Measurements from ENCODE around the gene COTL1. TPM values are rescaled to one million over a fixed set of nuclear protein-coding genes. Genes with fewer than 3 reads are reported as not detected.

COTL1 gene
- total RNA-seq, 4 donors from 2014 or later, result 2.8 to 8.7 (median 6.2) TPM

- peaks cover 0 to 2% of the 10 kb centered on the region in 2 donors for H3K4me1 ChIP-seq
- ATAC-seq, result no peak
- no peaks in the 10 kb centered on the region for H3K36me3 ChIP-seq
- in situ Hi-C loops (cut with MboI; ENCODE audit: low sequenced_read_pairs in 4 of 4) (no loop called here), intact Hi-C loops (cut with DNase I; ENCODE audit: low total_unique reads) (no loop called here)
- TF ChIP-seq CTCF (IDR thresholded peaks at IDR 0.05 in 4 of 5, conservative IDR thresholded peaks at IDR 0.05 in 1 of 5), result no peak
- no peak for TF ChIP-seq POLR2A (IDR thresholded peaks at IDR 0.05)
- no peak for DNase-seq
- no peaks in the 10 kb centered on the region for H3K27me3 ChIP-seq
- no peak overlapping the region for H3K4me3 ChIP-seq
- no peaks in the 10 kb centered on the region for H3K9me3 ChIP-seq
- no peak overlapping the region for H3K27ac ChIP-seq
Observed at GRCh38 chr16:84537491-84538151, 80.3 kb downstream of the COTL1 start.

GRCh38 chr16:84535851-84536250 lies 82.0 kb downstream of the COTL1 start:
- H3K9me3 ChIP-seq, result no peaks in the 10 kb centered on the region
- TF ChIP-seq CTCF (IDR thresholded peaks at IDR 0.05 in 4 of 5, conservative IDR thresholded peaks at IDR 0.05 in 1 of 5) (no peak), POLR2A (IDR thresholded peaks at IDR 0.05) (no peak)
- H3K4me1 ChIP-seq, result peaks cover 7 to 14% of the 10 kb centered on the region in 2 donors
- in situ Hi-C loops (cut with MboI; ENCODE audit: low sequenced_read_pairs in 4 of 4) (no loop called here), intact Hi-C loops (cut with DNase I; ENCODE audit: low total_unique reads) (no loop called here)
- no peak overlapping the region for H3K27ac ChIP-seq
- no peak for ATAC-seq
- no peak overlapping the region for H3K4me3 ChIP-seq
- DNase-seq, result no peak
- H3K36me3 ChIP-seq, result no peaks in the 10 kb centered on the region
- no peaks in the 10 kb centered on the region for H3K27me3 ChIP-seq

GRCh38 chr16:84535408-84535807 lies 82.5 kb downstream of the COTL1 start:
- no peak for TF ChIP-seq CTCF (IDR thresholded peaks at IDR 0.05 in 4 of 5, conservative IDR thresholded peaks at IDR 0.05 in 1 of 5)
- intact Hi-C loops (cut with DNase I; ENCODE audit: low total_unique reads) (no loop called here), in situ Hi-C loops (cut with MboI; ENCODE audit: low sequenced_read_pairs in 4 of 4) (no loop called here)
- H3K27ac ChIP-seq, result no peak overlapping the region
- no peaks in the 10 kb centered on the region for H3K27me3 ChIP-seq
- ATAC-seq, result no peak
- H3K4me3 ChIP-seq, result no peak overlapping the region
- H3K4me1 ChIP-seq, result peaks cover 7 to 14% of the 10 kb centered on the region in 2 donors
- no peaks in the 10 kb centered on the region for H3K9me3 ChIP-seq
- H3K36me3 ChIP-seq, result no peaks in the 10 kb centered on the region
- no peak for DNase-seq

- DNase-seq, result no peak
- H3K27me3 ChIP-seq, result no peaks in the 10 kb centered on the region
- ATAC-seq, result no peak
- in situ Hi-C loops (cut with MboI; ENCODE audit: low sequenced_read_pairs in 4 of 4) (no loop called here), intact Hi-C loops (cut with DNase I; ENCODE audit: low total_unique reads) (no loop called here)
- no peak overlapping the region for H3K27ac ChIP-seq
- no peaks in the 10 kb centered on the region for H3K9me3 ChIP-seq
- no peaks in the 10 kb centered on the region for H3K36me3 ChIP-seq
- TF ChIP-seq POLR2A (IDR thresholded peaks at IDR 0.05) (no peak), CTCF (IDR thresholded peaks at IDR 0.05 in 4 of 5, conservative IDR thresholded peaks at IDR 0.05 in 1 of 5) (no peak)
- H3K4me1 ChIP-seq, result peaks cover 7 to 14% of the 10 kb centered on the region in 2 donors
- H3K4me3 ChIP-seq, result no peak overlapping the region
Observed at GRCh38 chr16:84534815-84535214, 83.1 kb downstream of the COTL1 start.
